Measurements from ENCODE around the gene ART1. TPM values are rescaled to one million over a fixed set of nuclear protein-coding genes. Genes with fewer than 3 reads are reported as not detected.

Gene ART1
- total RNA-seq, 1 experiment from 2014 or later, result not detected

- TF ChIP-seq EZH2 (IDR thresholded peaks at IDR 0.05; ENCODE audit: low read length, unreplicated experiment) (no peak), CTCF (conservative IDR thresholded peaks at IDR 0.05; ENCODE audit: low read depth, low read length) (no peak), EZH2phosphoT487 (IDR thresholded peaks at IDR 0.05; ENCODE audit: borderline replicate concordance, low read length) (no peak)
- Histone ChIP-seq H3K9me2 (replicated peaks; ENCODE audit: low read length) (no peaks in the 10 kb centered on the region), H3K4me2 (ENCODE audit: low read length) (no peak overlapping the region), H3F3A (ENCODE audit: low read length, unreplicated experiment) (no peaks in the 10 kb centered on the region), H3K36me3 (ENCODE audit: low read depth, low read length) (peaks cover 53% of the 10 kb centered on the region), H3K9me3 (ENCODE audit: low read length) (no peaks in the 10 kb centered on the region), H3K27me3 (ENCODE audit: low read length) (no peaks in the 10 kb centered on the region), H3K4me3 (ENCODE audit: low read length) (no peak overlapping the region), H4K20me1 (ENCODE audit: low read length) (no peaks in the 10 kb centered on the region), H3K79me2 (ENCODE audit: low read length) (no peaks in the 10 kb centered on the region), H3K4me1 (ENCODE audit: insufficient read depth, low read length) (no peaks in the 10 kb centered on the region), H3K9ac (ENCODE audit: low read length) (no peak overlapping the region), H3K27ac (ENCODE audit: low read length) (no peak overlapping the region), H2AFZ (ENCODE audit: low read length) (no peak overlapping the region)
- ATAC-seq (no peak), DNase-seq (no peak)
- POLR2A ChIA-PET (ENCODE audit: unreplicated experiment), result no interaction called here
- CTCF ChIA-PET, result no interaction called here
- intact Hi-C loops (cut with micrococcal nuclease), result no loop called here
- no TSS peak for BruUV-seq (replicated peaks)
These were observed 55.5 kb downstream of the ART1 start for GRCh38 chr11:3700410-3700809.

- no peaks in the 10 kb centered on the region for H3K9me3 ChIP-seq (ENCODE audit: low read length)
- intact Hi-C loops (cut with micrococcal nuclease), result no loop called here
- POLR2A ChIA-PET (ENCODE audit: unreplicated experiment), result no interaction called here
- no peaks in the 10 kb centered on the region for H3K27me3 ChIP-seq (ENCODE audit: low read length)
- no peaks in the 10 kb centered on the region for H3F3A ChIP-seq (ENCODE audit: low read length, unreplicated experiment)
- ATAC-seq (no peak), DNase-seq (no peak)
- no TSS peak for BruUV-seq (replicated peaks)
- peaks cover 50% of the 10 kb centered on the region for H3K36me3 ChIP-seq (ENCODE audit: low read depth, low read length)
- H2AFZ ChIP-seq (ENCODE audit: low read length), result no peak overlapping the region
- no peaks in the 10 kb centered on the region for H3K9me2 ChIP-seq (replicated peaks; ENCODE audit: low read length)
- H3K79me2 ChIP-seq (ENCODE audit: low read length), result no peaks in the 10 kb centered on the region
- H3K27ac ChIP-seq (ENCODE audit: low read length), result no peak overlapping the region
- H4K20me1 ChIP-seq (ENCODE audit: low read length), result no peaks in the 10 kb centered on the region
- no peaks in the 10 kb centered on the region for H3K4me1 ChIP-seq (ENCODE audit: insufficient read depth, low read length)
- TF ChIP-seq CTCF (conservative IDR thresholded peaks at IDR 0.05; ENCODE audit: low read depth, low read length) (no peak), EZH2phosphoT487 (IDR thresholded peaks at IDR 0.05; ENCODE audit: borderline replicate concordance, low read length) (no peak), EZH2 (IDR thresholded peaks at IDR 0.05; ENCODE audit: low read length, unreplicated experiment) (no peak)
- H3K4me2 ChIP-seq (ENCODE audit: low read length), result no peak overlapping the region
- no peak overlapping the region for H3K4me3 ChIP-seq (ENCODE audit: low read length)
- CTCF ChIA-PET, result interaction anchor here (0.7 kb wide), 1 partner anchor 11 kb away, joined by 15 read pairs; no protein-coding TSS in a partner anchor
- H3K9ac ChIP-seq (ENCODE audit: low read length), result no peak overlapping the region
These were observed 56.0 kb downstream of the ART1 start for GRCh38 chr11:3700910-3701309.

- H4K20me1 ChIP-seq (ENCODE audit: low read length), result no peaks in the 10 kb centered on the region
- intact Hi-C loops (cut with micrococcal nuclease), result no loop called here
- no peak overlapping the region for H3K4me2 ChIP-seq (ENCODE audit: low read length)
- peaks cover 4% of the 10 kb centered on the region for H3F3A ChIP-seq (ENCODE audit: low read length, unreplicated experiment)
- no TSS peak for BruUV-seq (replicated peaks)
- TF ChIP-seq EZH2 (IDR thresholded peaks at IDR 0.05; ENCODE audit: low read length, unreplicated experiment) (no peak), EZH2phosphoT487 (IDR thresholded peaks at IDR 0.05; ENCODE audit: borderline replicate concordance, low read length) (no peak)
- ATAC-seq (no peak), DNase-seq (no peak)
- H3K4me3 ChIP-seq (ENCODE audit: low read length), result no peak overlapping the region
- POLR2A ChIA-PET (ENCODE audit: unreplicated experiment), result no interaction called here
- H3K36me3 ChIP-seq (ENCODE audit: low read depth, low read length), result peaks cover 58% of the 10 kb centered on the region
- H3K27me3 ChIP-seq (ENCODE audit: low read length), result no peaks in the 10 kb centered on the region
- no peak overlapping the region for H3K27ac ChIP-seq (ENCODE audit: low read length)
- H3K9me3 ChIP-seq (ENCODE audit: low read length), result no peaks in the 10 kb centered on the region
- H3K9ac ChIP-seq (ENCODE audit: low read length), result no peak overlapping the region
- H3K4me1 ChIP-seq (ENCODE audit: insufficient read depth, low read length), result no peaks in the 10 kb centered on the region
- H2AFZ ChIP-seq (ENCODE audit: low read length), result no peak overlapping the region
- CTCF ChIA-PET, result no interaction called here
- no peaks in the 10 kb centered on the region for H3K79me2 ChIP-seq (ENCODE audit: low read length)
- no peaks in the 10 kb centered on the region for H3K9me2 ChIP-seq (replicated peaks; ENCODE audit: low read length)
These were observed 58.5 kb downstream of the ART1 start for GRCh38 chr11:3703383-3703782.

Measured in PC-3 (cell line).